Femur (tissue), 1 donor: ENCODE data around the gene CNTNAP4.

Experiments
- DNase-seq: peaks from one replicate; pipeline ENCODE4 v3.0.0-alpha.2; 2017

Gene CNTNAP4

GRCh38 chr16:76409706-76410105 lies 132.5 kb downstream of the CNTNAP4 start:
- no peak for DNase-seq

DNA sequence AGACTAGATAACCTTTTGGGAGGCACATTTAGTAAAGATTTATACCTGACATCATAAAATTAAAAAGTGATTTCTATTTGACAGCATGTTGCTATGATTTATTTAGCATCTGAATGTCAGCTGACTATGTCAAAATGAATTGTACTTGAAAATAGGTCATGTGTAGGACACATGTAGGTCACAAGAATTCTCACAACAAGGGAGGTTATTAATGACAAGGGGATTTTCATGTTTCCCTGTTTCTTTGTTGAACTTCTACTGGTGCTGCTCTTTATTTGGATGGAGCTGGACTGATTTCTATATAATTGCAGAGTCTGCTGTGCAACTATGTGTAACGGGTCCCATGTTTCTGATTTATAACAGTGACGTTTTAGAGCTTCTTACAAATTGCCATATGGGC lies 144.4 kb downstream of the CNTNAP4 start:
- no peak for DNase-seq

DNA sequence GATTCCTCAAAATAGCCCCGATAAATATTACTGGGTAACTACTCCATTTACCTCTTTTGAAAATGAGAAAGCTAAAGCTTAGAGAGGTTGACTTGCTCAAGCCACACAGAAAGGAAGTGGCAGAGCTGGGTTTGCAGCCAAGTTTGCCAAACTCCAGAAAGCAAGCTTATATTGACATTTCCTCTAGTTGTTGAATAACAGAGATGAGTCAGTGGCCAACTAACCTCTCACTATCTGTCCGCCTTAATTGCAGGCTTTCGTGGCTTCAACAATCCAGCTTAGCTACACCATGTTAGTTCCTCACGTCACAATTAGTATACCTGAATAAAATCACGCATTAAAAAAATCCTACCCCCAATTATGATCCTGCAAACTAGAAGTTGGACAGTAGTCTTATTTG lies 151.7 kb downstream of the CNTNAP4 start:
- DNase-seq, result no peak

DNA sequence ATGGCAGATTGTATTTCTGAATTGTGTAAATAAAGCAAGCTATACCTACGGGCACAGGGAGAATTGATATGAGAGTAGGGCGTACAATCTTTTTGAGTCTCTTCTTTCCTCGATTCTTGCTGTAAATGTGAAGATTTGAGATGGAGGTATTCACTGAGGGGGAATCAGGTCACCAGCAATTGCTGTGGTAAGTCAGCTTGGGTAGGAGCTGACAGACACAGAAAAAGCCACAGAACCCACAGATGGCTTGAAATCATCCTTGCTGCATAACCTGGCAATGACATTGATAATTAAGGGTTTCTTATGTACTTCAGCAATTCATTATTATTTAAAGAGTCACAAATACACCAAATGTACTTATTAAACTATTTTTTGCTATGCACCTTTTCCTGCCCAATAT lies 164.2 kb downstream of the CNTNAP4 start:
- DNase-seq, result no peak

DNA sequence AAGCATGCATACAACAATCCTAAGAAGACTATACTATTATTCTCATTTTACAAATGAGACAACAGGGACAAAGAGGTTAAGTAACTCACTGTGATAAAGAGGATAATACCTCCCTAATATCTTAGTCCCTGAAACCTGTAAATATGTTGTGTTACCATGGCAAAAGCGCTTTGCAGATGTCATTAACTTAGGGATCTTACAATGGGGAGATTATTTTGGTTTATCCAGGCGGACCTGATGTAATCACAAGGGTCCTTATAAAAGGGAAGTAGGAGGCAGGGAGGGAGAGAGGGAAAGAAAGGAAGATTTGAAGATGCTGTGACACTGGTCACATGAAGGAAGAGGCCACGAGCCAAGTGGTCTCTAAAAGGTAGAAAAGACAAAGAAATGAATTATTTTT lies 164.7 kb downstream of the CNTNAP4 start:
- no peak for DNase-seq

DNA sequence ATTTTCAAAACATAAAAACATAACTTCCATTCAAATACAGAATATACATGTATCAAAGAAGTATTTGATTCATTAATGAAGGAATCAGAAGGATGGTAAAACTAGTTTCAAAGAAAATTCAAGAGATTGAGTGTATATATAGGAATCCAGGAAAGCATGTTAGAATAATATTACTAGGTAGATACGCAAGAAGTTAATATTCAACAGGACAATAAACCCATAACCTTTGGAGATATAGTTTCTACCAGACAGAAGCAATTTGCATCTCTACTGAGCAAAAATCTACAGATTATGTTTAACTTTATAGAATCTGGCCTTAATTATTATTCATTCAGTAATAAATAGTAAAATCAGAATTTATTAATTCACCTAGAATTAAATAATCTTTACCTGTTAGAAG lies 166.8 kb downstream of the CNTNAP4 start:
- no peak for DNase-seq

DNA sequence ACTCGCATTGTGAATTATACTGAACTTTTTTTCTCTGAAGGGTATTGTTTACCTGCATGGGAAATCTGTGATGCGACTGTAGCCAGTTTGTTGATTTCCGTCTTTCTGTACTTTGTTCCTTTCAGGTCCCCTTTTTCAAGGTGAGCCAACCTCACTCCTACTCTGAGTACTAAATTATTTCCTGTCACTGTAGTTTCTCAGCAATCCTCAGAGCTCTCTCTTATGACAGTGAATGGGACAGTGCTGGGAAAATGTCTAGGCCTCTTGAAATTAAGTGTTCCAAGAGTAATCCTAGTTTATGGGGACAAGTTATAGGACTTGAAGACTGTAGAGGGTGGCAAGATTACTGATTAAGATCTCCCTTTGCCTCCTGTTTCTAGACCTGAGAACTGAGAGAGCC lies 167.6 kb downstream of the CNTNAP4 start:
- DNase-seq, result no peak

DNA sequence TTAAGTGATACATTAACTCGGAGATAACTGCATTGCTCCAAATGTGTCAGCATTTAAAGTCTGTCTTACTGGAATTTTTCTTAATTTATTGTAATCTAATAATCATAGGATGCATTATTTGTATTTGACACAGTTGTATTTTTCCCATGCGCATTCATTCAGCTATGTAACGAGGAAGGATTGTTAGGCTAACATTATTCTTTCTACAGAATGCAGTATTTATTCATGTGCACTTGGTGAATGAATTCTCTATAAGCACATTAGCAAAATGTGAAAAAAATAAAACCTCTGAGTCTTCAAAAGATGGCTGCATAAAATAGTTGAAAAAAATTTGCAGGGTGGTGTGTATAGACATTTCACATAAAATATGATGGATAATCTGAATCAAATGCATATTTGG lies 168.6 kb downstream of the CNTNAP4 start:
- no peak for DNase-seq

GRCh38 chr16:76446251-76446650 lies 169.1 kb downstream of the CNTNAP4 start:
- DNase-seq, result no peak

DNA sequence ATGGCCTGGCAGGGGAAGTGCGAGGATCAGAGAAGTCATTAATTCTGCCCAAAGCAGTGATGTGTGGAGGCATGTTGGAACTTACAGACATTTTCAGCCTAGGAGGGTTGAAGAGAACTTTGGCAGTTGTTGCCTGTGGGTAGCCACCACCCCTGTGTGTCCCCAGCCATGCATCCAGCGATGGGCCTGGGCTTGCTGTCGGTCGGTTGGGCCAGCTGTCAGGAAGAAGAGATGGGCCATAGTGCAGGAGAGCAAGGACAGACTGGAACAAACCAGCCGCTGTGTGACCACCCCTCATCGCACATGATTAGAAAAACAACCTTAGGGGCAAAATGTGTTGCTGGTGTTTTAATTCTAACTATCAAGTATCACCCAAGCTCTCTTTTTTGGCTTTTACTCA lies 173.7 kb downstream of the CNTNAP4 start:
- no peak for DNase-seq

- no peak for DNase-seq
Observed at GRCh38 chr16:76455257-76455656, 178.1 kb downstream of the CNTNAP4 start.

DNA sequence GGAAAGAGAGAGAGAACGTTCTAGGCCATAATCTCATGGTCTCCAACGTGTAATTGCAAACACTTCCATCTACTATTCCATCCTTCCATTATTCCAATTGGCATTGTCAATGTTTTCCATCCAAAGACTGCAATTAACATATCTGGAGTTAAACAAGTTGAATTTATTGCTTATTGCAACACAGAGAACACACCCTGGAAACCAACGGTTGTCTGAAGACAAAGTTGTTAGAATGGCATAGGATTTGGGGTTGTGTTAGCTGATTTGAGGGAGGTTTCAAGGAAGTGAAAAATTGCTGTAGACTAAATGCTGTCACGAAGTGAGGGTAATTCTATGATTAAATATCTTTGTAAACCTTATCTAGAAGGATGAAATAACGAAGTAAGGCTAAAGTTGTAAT lies 178.8 kb downstream of the CNTNAP4 start:
- DNase-seq, result no peak

DNA sequence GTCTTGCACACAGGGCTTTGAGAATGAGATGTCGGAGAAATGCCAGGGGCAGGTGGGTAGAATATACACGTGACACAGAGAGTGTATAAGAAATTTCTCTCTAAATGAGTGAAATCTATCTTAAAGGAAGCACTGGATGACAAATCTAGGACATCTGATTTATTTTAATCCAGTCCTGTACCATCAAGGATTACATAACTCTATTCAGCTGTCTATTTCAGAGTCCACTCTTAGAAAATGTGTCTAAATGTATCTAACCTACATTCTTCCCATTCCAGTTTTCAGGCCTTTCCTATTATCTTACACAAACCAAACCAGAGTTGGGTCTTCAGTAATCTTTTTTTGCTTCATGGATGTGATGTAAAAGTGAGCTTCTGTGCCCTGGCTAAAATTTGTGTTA lies 181.9 kb downstream of the CNTNAP4 start:
- DNase-seq, result no peak

GRCh38 chr16:76461836-76462235 lies 184.6 kb downstream of the CNTNAP4 start:
- DNase-seq, result no peak

GRCh38 chr16:76464955-76465620 lies 187.9 kb downstream of the CNTNAP4 start:
- DNase-seq, result no peak

- DNase-seq, result no peak
Observed at GRCh38 chr16:76466871-76467270, 189.7 kb downstream of the CNTNAP4 start.

GRCh38 chr16:76474048-76474447 lies 196.8 kb downstream of the CNTNAP4 start:
- DNase-seq, result no peak

DNA sequence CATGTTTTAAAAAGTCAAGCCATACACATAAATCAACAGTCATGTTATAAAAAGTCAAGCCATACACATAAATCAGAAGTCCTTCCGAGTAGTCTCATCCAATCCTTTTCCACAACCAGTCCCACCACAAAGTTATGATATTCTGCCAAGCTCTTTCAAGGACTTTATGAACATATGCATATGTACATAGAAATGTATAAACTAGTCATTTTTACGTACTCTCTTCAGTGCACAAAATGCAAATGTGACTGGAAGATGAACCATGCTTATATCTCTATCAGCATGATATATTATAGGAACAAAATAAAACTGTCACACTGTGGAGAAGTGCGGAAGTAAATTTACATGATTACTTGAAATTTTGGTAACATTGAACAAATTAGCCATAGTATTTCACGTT lies 200.9 kb downstream of the CNTNAP4 start:
- DNase-seq, result no peak

- no peak for DNase-seq
Observed at GRCh38 chr16:76483307-76483909, 206.2 kb downstream of the CNTNAP4 start.

GRCh38 chr16:76484020-76484419 lies 206.8 kb downstream of the CNTNAP4 start:
- no peak for DNase-seq

GRCh38 chr16:76486740-76487139 lies 209.5 kb downstream of the CNTNAP4 start:
- no peak for DNase-seq

DNA sequence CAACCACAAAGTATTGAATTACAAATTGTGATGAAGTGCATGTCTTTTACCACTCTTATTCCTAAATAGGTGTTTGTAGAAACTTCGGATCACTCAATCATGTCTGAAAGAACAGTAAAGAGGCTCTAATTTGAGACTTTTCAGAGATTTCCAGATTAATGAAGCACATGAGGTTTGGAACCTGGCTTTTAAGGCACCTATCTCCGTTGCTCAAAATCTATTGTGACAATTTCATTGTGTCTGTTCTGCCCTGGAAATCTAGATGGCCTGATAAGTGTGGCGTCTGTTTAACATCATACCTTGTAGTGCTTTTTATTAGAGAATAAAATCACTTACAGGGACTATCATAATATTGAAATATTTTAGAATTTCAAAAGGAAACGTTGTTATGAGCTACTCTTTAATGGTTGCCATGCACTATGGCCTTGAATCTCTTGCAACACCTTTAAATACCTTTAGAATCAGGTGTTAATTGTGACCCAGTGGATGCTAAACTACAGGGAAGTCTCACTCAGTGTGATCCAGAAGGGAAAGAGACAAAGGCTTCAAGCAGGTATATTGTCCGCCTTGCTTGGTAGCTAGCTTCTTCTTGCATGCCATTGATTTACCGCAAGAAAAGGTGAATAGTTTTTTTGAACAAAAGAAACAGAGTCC lies 210.3 kb downstream of the CNTNAP4 start:
- no peak for DNase-seq

- DNase-seq, result no peak
Observed at GRCh38 chr16:76488065-76488417, 210.8 kb downstream of the CNTNAP4 start.

DNA sequence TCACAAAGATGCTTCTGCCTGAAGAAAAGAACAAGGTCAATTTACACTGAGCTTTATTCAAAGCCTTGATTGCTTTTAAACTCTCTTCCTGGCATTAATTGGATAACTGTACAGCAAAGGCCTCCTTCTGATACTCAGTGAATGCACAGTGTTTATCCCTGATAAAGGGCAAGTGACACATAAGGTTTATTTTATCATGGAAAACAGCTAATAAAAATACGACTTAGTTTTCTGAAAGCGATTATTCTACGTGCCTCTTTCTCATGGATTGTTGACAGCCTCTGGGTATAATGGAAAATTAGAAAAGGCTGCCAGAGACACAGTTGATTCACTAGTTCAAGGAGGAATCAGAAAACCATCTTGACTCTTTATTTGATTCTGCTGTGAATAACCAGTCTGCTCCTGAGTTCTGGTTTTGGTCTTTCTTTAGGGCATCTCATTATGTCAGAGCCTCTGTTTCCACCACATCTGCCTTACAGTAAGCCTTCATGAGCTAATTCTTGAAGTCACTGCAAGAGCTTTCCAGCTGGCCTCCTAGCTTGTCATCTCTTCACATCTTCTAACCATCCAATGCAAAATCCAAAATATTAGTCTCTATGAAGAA lies 212.9 kb downstream of the CNTNAP4 start:
- DNase-seq, result no peak
